GM12892 (cell line): ENCODE measurements around the gene SBDS. TPM values are rescaled to one million over a fixed set of nuclear protein-coding genes. Genes with fewer than 3 reads are reported as not detected.
"Not testable (repeated sequence)": the region's sequence is repeated elsewhere in the genome, so short reads cannot be mapped to it uniquely, and the experiment has no call there.

Experiments
- DNase-seq: peaks from one replicate; pipeline ENCODE4 v3.0.0; 2011; ENCODE audit not compliant: insufficient read length
- FAIRE-seq: peaks from 2 replicates; lab custom pipeline; 2011; peaks lifted over from hg19 to GRCh38; lab: Jason Lieb, UNC
- POLR2A ChIP-seq: IDR thresholded peaks from 2 replicates; pipeline ENCODE4 v1.6.1; 2011; ENCODE audit warnings: low read depth, low read length, control low read depth
- POLR2AphosphoS5 ChIP-seq: IDR thresholded peaks from 2 replicates; pipeline ENCODE4 v1.6.1; 2011; ENCODE audit warnings: low read depth, low read length, control low read depth
- TAF1 ChIP-seq: IDR thresholded peaks from 2 replicates; pipeline ENCODE4 v1.6.1; 2011; ENCODE audit warnings: low read depth, mild to moderate bottlenecking, control low read depth, low read length, borderline replicate concordance
- polyA plus RNA-seq: library from polyadenylated mRNA; unstranded; fragments of >200 nt; gene quantifications from one replicate; pipeline ENCODE4 v1.2.1, GENCODE V29; 2012; ENCODE audit warnings: missing spikeins, inconsistent platforms; ENCODE audit not compliant: missing spikeins

The SBDS gene
- polyA plus RNA-seq: 34.0 TPM

GRCh38 chr7:66995050-66995776 lies at the start of gene SBDS:
Gene SBDS, minus strand, starts transcription at chr7:66995586. Its CDS starts 169 bp downstream, at chr7:66995417.
- TF ChIP-seq POLR2AphosphoS5 (peak; percentile 89), POLR2A (peak; percentile 91), TAF1 (peak; percentile 81)
- peak; percentile 25 for DNase-seq
- peak; percentile 98 for FAIRE-seq

- DNase-seq, FAIRE-seq: not testable (repeated sequence)
Observed at GRCh38 chr7:67043559-67043930, 48.2 kb upstream of the SBDS start.

- not testable (repeated sequence) for FAIRE-seq, DNase-seq
Observed at GRCh38 chr7:67042781-67043558, 47.6 kb upstream of the SBDS start.

GRCh38 chr7:67040832-67041231 lies 45.4 kb upstream of the SBDS start:
- DNase-seq, FAIRE-seq: not testable (repeated sequence)

GRCh38 chr7:67036432-67037395 lies 41.3 kb upstream of the SBDS start:
- DNase-seq, FAIRE-seq: not testable (repeated sequence)

- DNase-seq: no peak
- TF ChIP-seq TAF1 (no peak), POLR2A (no peak), POLR2AphosphoS5 (no peak)
- no peak for FAIRE-seq
Observed at GRCh38 chr7:67033251-67033650, 37.9 kb upstream of the SBDS start.

GRCh38 chr7:67031685-67032084 lies 36.3 kb upstream of the SBDS start:
- DNase-seq, FAIRE-seq: not testable (repeated sequence)

GRCh38 chr7:67025459-67025858 lies 30.1 kb upstream of the SBDS start:
- not testable (repeated sequence) for FAIRE-seq, DNase-seq

GRCh38 chr7:67022511-67022910 lies 27.1 kb upstream of the SBDS start:
- FAIRE-seq: no peak
- no peak for DNase-seq

GRCh38 chr7:67021260-67021659 lies 25.9 kb upstream of the SBDS start:
- FAIRE-seq (no peak), DNase-seq (no peak)
- TF ChIP-seq POLR2AphosphoS5: no peak
- TF ChIP-seq POLR2A: no peak
- TF ChIP-seq TAF1: no peak

More at GRCh38 chr7:67022511-67022910, 27.1 kb upstream of the SBDS start:
- TF ChIP-seq POLR2A: no peak
- TF ChIP-seq POLR2AphosphoS5: no peak
- no peak for TF ChIP-seq TAF1

- no peak for FAIRE-seq
- no peak for DNase-seq
- TF ChIP-seq POLR2AphosphoS5 (0 out of 2 replicates have a peak, but pooled peaks have one; percentile 28), TAF1 (no peak)
Observed at GRCh38 chr7:67019562-67020390, 24.4 kb upstream of the SBDS start.

GRCh38 chr7:67018940-67019339 lies 23.6 kb upstream of the SBDS start:
- no peak for FAIRE-seq
- DNase-seq: no peak
- TF ChIP-seq TAF1 (no peak), POLR2A (no peak), POLR2AphosphoS5 (no peak)

- FAIRE-seq: not testable (repeated sequence)
Observed at GRCh38 chr7:67017971-67018370, 22.6 kb upstream of the SBDS start.

GRCh38 chr7:67014076-67014622 lies 18.8 kb upstream of the SBDS start:
- not testable (repeated sequence) for FAIRE-seq, DNase-seq

More at GRCh38 chr7:67017971-67018370, 22.6 kb upstream of the SBDS start:
- DNase-seq: not testable (repeated sequence)

- FAIRE-seq, DNase-seq: not testable (repeated sequence)
Observed at GRCh38 chr7:67009677-67010076, 14.3 kb upstream of the SBDS start.
